ENCODE data around the gene ZNF581. TPM values are rescaled to one million over a fixed set of nuclear protein-coding genes. Genes with fewer than 3 reads are reported as not detected.

The ZNF581 gene
- polyA plus RNA-seq, 4 donors: 15.9 to 29.2 (median 23.3) TPM

- 59 to 73% (median 62%) methylated on average over 2 of the region's 2 CpGs for WGBS, 3 donors
- H3K36me3 ChIP-seq (ENCODE audit: control insufficient read depth in 3 of 3, insufficient read depth in 2 of 3, low read depth in 1 of 3, low read length in 3 of 3): peaks cover 29 to 73% (median 30%) of the 10 kb centered on the region in 3 donors
- H3K9me3 ChIP-seq (ENCODE audit: control insufficient read depth in 2 of 2, insufficient read depth in 1 of 2, low read depth in 1 of 2, low read length in 1 of 2): no peaks in the 10 kb centered on the region
- H3K27ac ChIP-seq (ENCODE audit: low read depth in 1 of 3, low read length in 2 of 3): no peak overlapping the region
- no peak overlapping the region for H3K4me3 ChIP-seq (ENCODE audit: low read depth in 1 of 3, low read length in 3 of 3)
- no peak for FAIRE-seq
- no peaks in the 10 kb centered on the region for H3K27me3 ChIP-seq (ENCODE audit: control insufficient read depth in 3 of 3, insufficient read depth in 3 of 3, low read length in 3 of 3)
- peaks cover 2 to 29% (median 6%) of the 10 kb centered on the region in 3 donors for H3K4me1 ChIP-seq (ENCODE audit: control insufficient read depth in 3 of 3, insufficient read depth in 2 of 3, low read depth in 1 of 3, low read length in 2 of 3)
- no peak for DNase-seq
These were observed 27.6 kb downstream of the ZNF581 start for GRCh38 chr19:55671054-55671378.

DNA sequence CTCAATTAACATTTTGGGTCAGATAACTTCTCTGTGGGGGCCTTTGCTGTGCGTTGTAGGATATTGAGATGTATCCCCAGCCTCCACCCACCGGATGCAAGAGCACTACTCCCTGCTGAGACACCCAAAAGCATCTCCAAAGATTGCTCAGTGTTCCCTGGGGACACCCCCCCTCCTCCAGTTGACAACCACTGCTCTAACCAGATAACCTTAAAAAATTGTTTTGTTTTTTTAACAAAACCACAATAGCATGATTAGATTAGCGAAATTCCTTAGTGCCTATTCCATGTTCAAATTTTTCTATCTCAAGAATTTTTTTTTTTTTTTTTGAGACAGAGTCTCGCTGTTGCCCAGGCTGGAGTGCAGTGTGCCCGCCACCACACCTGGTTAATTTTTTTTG lies 29.0 kb downstream of the ZNF581 start:
- WGBS, 3 donors: 84 to 86% (median 86%) methylated on average over 5 of the region's 5 CpGs
- FAIRE-seq (no peak), DNase-seq (no peak)
- Histone ChIP-seq H3K27ac (ENCODE audit: low read depth in 1 of 3, low read length in 2 of 3) (no peak overlapping the region), H3K9me3 (ENCODE audit: control insufficient read depth in 2 of 2, insufficient read depth in 1 of 2, low read depth in 1 of 2, low read length in 1 of 2) (no peaks in the 10 kb centered on the region), H3K4me3 (ENCODE audit: low read depth in 1 of 3, low read length in 3 of 3) (no peak overlapping the region), H3K36me3 (ENCODE audit: control insufficient read depth in 3 of 3, insufficient read depth in 2 of 3, low read depth in 1 of 3, low read length in 3 of 3) (peaks cover 19 to 65% (median 27%) of the 10 kb centered on the region in 3 donors), H3K27me3 (ENCODE audit: control insufficient read depth in 3 of 3, insufficient read depth in 3 of 3, low read length in 3 of 3) (no peaks in the 10 kb centered on the region), H3K4me1 (ENCODE audit: control insufficient read depth in 3 of 3, insufficient read depth in 2 of 3, low read depth in 1 of 3, low read length in 2 of 3) (peaks cover 0 to 28% (median 8%) of the 10 kb centered on the region in 3 donors)

GRCh38 chr19:55673465-55673864 lies 30.0 kb downstream of the ZNF581 start:
- WGBS, 3 donors: 80 to 82% (median 81%) methylated on average over 9 of the region's 9 CpGs
- no peaks in the 10 kb centered on the region for H3K9me3 ChIP-seq (ENCODE audit: control insufficient read depth in 2 of 2, insufficient read depth in 1 of 2, low read depth in 1 of 2, low read length in 1 of 2)
- no peak for FAIRE-seq

DNA sequence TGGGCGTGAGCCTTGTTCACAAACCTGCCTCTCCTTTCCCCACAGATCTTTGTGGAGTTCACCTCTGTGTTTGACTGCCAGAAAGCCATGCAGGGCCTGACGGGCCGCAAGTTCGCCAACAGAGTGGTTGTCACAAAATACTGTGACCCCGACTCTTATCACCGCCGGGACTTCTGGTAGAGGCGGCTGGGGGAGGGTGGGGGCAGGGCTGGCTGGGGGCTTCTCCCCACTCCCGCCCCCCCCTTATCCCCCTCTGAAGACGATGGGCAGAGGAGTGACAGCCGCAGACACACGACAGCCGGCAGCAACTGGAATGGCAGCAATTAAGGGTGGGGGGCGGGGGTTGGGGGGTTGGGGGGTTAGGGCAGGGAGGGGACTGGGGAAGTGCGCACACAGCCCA lies 30.4 kb downstream of the ZNF581 start:
- no peaks in the 10 kb centered on the region for H3K9me3 ChIP-seq (ENCODE audit: control insufficient read depth in 2 of 2, insufficient read depth in 1 of 2, low read depth in 1 of 2, low read length in 1 of 2)
- WGBS, 3 donors: 72 to 76% (median 73%) methylated on average over 8 to 15 of the region's 15 CpGs
- peaks cover 20 to 62% (median 21%) of the 10 kb centered on the region in 3 donors for H3K36me3 ChIP-seq (ENCODE audit: control insufficient read depth in 3 of 3, insufficient read depth in 2 of 3, low read depth in 1 of 3, low read length in 3 of 3)
- no peak overlapping the region for H3K4me3 ChIP-seq (ENCODE audit: low read depth in 1 of 3, low read length in 3 of 3)
- H3K27ac ChIP-seq (ENCODE audit: low read depth in 1 of 3, low read length in 2 of 3): no peak overlapping the region
- no peaks in the 10 kb centered on the region for H3K27me3 ChIP-seq (ENCODE audit: control insufficient read depth in 3 of 3, insufficient read depth in 3 of 3, low read length in 3 of 3)
- FAIRE-seq: no peak
- peaks cover 5 to 34% (median 11%) of the 10 kb centered on the region in 3 donors for H3K4me1 ChIP-seq (ENCODE audit: control insufficient read depth in 3 of 3, insufficient read depth in 2 of 3, low read depth in 1 of 3, low read length in 2 of 3)
- DNase-seq: no peak

More at GRCh38 chr19:55673465-55673864, 30.0 kb downstream of the ZNF581 start:
- Histone ChIP-seq H3K4me3 (ENCODE audit: low read depth in 1 of 3, low read length in 3 of 3) (no peak overlapping the region), H3K4me1 (ENCODE audit: control insufficient read depth in 3 of 3, insufficient read depth in 2 of 3, low read depth in 1 of 3, low read length in 2 of 3) (peaks cover 4 to 31% (median 11%) of the 10 kb centered on the region in 3 donors), H3K36me3 (ENCODE audit: control insufficient read depth in 3 of 3, insufficient read depth in 2 of 3, low read depth in 1 of 3, low read length in 3 of 3) (peaks cover 19 to 62% (median 26%) of the 10 kb centered on the region in 3 donors), H3K27ac (ENCODE audit: low read depth in 1 of 3, low read length in 2 of 3) (no peak overlapping the region), H3K27me3 (ENCODE audit: control insufficient read depth in 3 of 3, insufficient read depth in 3 of 3, low read length in 3 of 3) (no peaks in the 10 kb centered on the region)
- DNase-seq: no peak

GRCh38 chr19:55674459-55674840 lies 31.0 kb downstream of the ZNF581 start:
- WGBS, 3 donors: 22 to 28% (median 26%) methylated on average over 16 to 17 of the region's 17 CpGs
- Histone ChIP-seq H3K27me3 (ENCODE audit: control insufficient read depth in 3 of 3, insufficient read depth in 3 of 3, low read length in 3 of 3) (no peaks in the 10 kb centered on the region), H3K4me3 (ENCODE audit: low read depth in 1 of 3, low read length in 3 of 3) (peak overlapping the region; percentile 34 to 94 (median 79)), H3K4me1 (ENCODE audit: control insufficient read depth in 3 of 3, insufficient read depth in 2 of 3, low read depth in 1 of 3, low read length in 2 of 3) (peaks cover 6 to 38% (median 11%) of the 10 kb centered on the region in 3 donors), H3K9me3 (ENCODE audit: control insufficient read depth in 2 of 2, insufficient read depth in 1 of 2, low read depth in 1 of 2, low read length in 1 of 2) (no peaks in the 10 kb centered on the region), H3K27ac (ENCODE audit: low read depth in 1 of 3, low read length in 2 of 3) (peak overlapping the region; percentile 63 to 92 (median 67)), H3K36me3 (ENCODE audit: control insufficient read depth in 3 of 3, insufficient read depth in 2 of 3, low read depth in 1 of 3, low read length in 3 of 3) (peaks cover 17 to 62% (median 20%) of the 10 kb centered on the region in 3 donors)
- DNase-seq (no peak), FAIRE-seq (no peak)

DNA sequence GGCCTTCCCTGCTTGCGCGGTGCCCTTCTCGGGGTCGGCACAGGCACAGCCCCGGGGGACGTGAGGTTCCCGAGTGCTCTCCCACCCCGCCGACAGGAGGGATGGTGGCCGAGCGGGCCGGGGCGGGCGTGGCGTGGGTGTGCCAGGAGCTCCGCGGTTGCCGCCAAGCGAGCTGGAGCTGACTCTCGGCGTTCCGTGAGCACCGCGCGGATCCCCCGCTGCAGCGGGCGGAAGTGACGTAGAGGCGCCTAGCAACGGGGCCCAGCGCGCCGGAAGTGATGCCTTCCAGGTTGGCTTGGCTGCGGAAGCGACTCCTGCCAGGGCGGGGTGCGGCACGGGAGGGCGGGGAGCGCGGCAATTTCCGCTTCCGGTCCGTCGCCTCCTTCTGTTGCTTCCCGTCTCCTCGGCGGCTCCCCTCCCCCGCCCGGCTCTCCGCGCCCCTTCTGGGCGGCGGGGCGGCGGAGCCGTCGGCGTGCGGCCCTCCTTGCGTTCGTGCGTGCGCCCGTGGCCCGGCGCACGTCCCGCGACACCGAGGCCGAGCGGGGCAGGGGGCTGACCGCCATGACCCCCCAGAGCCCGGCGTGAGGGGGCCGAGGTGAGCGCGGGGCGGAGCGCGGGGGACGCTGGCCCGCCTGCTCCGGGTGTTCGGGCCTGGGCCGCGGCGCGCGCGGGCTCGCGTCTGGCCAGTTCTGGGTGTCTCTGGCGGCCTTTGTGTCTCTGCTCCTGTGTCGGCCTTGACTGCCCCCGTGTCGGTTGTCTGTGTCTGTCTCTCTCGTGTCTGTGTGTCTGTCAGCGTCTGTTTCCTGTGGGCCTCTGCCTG lies 31.6 kb downstream of the ZNF581 start, which contains the start of gene EPN1:
Gene EPN1 (plus strand): TSS at position 386 of the 820 bp plus-strand sequence. CDS start 3,402 bp downstream, outside the sequence.
- H3K4me3 ChIP-seq (ENCODE audit: low read depth in 1 of 3, low read length in 3 of 3): peak within 1 kb of the TSS; percentile 79 to 98 (median 94)
- WGBS, 3 donors: 0 to 1% (median 1%) methylated on average over 54 to 101 of the region's 101 CpGs
- peak within 1 kb of the TSS; percentile 80 to 92 (median 92) for H3K27ac ChIP-seq (ENCODE audit: low read depth in 1 of 3, low read length in 2 of 3)
- no peaks in the 10 kb centered on the region for H3K27me3 ChIP-seq (ENCODE audit: control insufficient read depth in 3 of 3, insufficient read depth in 3 of 3, low read length in 3 of 3)
- no peak for FAIRE-seq
- H3K4me1 ChIP-seq (ENCODE audit: control insufficient read depth in 3 of 3, insufficient read depth in 2 of 3, low read depth in 1 of 3, low read length in 2 of 3): peaks cover 6 to 44% (median 11%) of the 10 kb centered on the region in 3 donors
- DNase-seq: peak; percentile 96 to 98
- H3K9me3 ChIP-seq (ENCODE audit: control insufficient read depth in 2 of 2, insufficient read depth in 1 of 2, low read depth in 1 of 2, low read length in 1 of 2): no peaks in the 10 kb centered on the region
- peaks cover 15 to 62% (median 19%) of the 10 kb centered on the region in 3 donors for H3K36me3 ChIP-seq (ENCODE audit: control insufficient read depth in 3 of 3, insufficient read depth in 2 of 3, low read depth in 1 of 3, low read length in 3 of 3)

GRCh38 chr19:55675661-55676354 lies 32.4 kb downstream of the ZNF581 start:
- peaks cover 12 to 62% (median 15%) of the 10 kb centered on the region in 3 donors for H3K36me3 ChIP-seq (ENCODE audit: control insufficient read depth in 3 of 3, insufficient read depth in 2 of 3, low read depth in 1 of 3, low read length in 3 of 3)

GRCh38 chr19:55676383-55676782 lies 32.9 kb downstream of the ZNF581 start:
- Histone ChIP-seq H3K27me3 (ENCODE audit: control insufficient read depth in 3 of 3, insufficient read depth in 3 of 3, low read length in 3 of 3) (no peaks in the 10 kb centered on the region), H3K4me1 (ENCODE audit: control insufficient read depth in 3 of 3, insufficient read depth in 2 of 3, low read depth in 1 of 3, low read length in 2 of 3) (peaks cover 6 to 45% (median 11%) of the 10 kb centered on the region in 3 donors), H3K27ac (ENCODE audit: low read depth in 1 of 3, low read length in 2 of 3) (peak overlapping the region; percentile 77 to 87 (median 80)), H3K4me3 (ENCODE audit: low read depth in 1 of 3, low read length in 3 of 3) (peak overlapping the region in 2 of 3 donors; percentile 79 to 94), H3K9me3 (ENCODE audit: control insufficient read depth in 2 of 2, insufficient read depth in 1 of 2, low read depth in 1 of 2, low read length in 1 of 2) (no peaks in the 10 kb centered on the region), H3K36me3 (ENCODE audit: control insufficient read depth in 3 of 3, insufficient read depth in 2 of 3, low read depth in 1 of 3, low read length in 3 of 3) (peaks cover 9 to 64% (median 17%) of the 10 kb centered on the region in 3 donors)
- WGBS, 3 donors: 16 to 57% (median 35%) methylated on average over 5 of the region's 5 CpGs
- FAIRE-seq (no peak), DNase-seq (peak in 1 of 2 donors; percentile 82)

More at GRCh38 chr19:55675661-55676354, 32.4 kb downstream of the ZNF581 start:
- 3 to 11% (median 6%) methylated on average over 16 of the region's 16 CpGs for WGBS, 3 donors
- Histone ChIP-seq H3K4me1 (ENCODE audit: control insufficient read depth in 3 of 3, insufficient read depth in 2 of 3, low read depth in 1 of 3, low read length in 2 of 3) (peaks cover 6 to 42% (median 11%) of the 10 kb centered on the region in 3 donors), H3K27me3 (ENCODE audit: control insufficient read depth in 3 of 3, insufficient read depth in 3 of 3, low read length in 3 of 3) (no peaks in the 10 kb centered on the region), H3K4me3 (ENCODE audit: low read depth in 1 of 3, low read length in 3 of 3) (peak overlapping the region; percentile 79 to 98 (median 94)), H3K9me3 (ENCODE audit: control insufficient read depth in 2 of 2, insufficient read depth in 1 of 2, low read depth in 1 of 2, low read length in 1 of 2) (no peaks in the 10 kb centered on the region), H3K27ac (ENCODE audit: low read depth in 1 of 3, low read length in 2 of 3) (peak overlapping the region; percentile 80 to 92 (median 92))
- DNase-seq (peak in 1 of 2 donors; percentile 30), FAIRE-seq (no peak)

Data from small intestine (tissue), 7 donors.